Activated effector memory CD4-positive, alpha-beta T cell treated with Interleukin-2 at 50 U/mL for 16 hours (primary cell): ENCODE data around the gene ISCU.

ENCODE experiments used
- DNase-seq: peaks from one replicate; pipeline ENCODE4 v3.0.0-alpha.2; 2020

Gene ISCU

GRCh38 chr12:108562348-108563135 is at the start of gene ISCU:
Gene ISCU, plus strand, starts transcription at chr12:108562596. Its CDS starts 27 bp downstream, at chr12:108562623.
- peak; percentile 98 for DNase-seq

DNA sequence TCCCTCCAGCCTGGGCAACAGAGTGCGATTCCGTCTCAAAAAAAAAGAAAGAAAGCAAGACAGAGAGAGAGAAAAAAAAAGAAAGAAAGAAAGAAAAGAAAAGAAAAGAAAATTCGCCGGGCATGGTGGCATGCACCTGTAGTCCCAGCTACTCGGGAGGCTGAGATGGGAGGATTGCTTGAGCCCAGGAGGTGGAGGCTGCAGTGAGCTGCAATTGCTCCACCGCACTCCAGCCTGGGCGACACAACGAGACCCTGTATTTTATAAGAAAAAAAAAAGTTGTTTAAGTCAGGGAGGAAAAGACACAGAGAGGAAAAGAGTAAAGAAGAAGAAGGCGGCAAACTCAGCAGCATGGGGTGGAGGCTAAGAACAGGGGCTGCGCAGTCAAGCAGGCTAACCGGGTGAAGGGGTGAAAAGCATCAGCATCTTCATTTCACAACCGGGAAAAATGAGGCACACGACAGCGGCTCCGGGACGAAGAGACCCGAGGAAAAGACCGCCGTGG is 47.9 kb upstream of the ISCU start:
- no peak for DNase-seq

DNA sequence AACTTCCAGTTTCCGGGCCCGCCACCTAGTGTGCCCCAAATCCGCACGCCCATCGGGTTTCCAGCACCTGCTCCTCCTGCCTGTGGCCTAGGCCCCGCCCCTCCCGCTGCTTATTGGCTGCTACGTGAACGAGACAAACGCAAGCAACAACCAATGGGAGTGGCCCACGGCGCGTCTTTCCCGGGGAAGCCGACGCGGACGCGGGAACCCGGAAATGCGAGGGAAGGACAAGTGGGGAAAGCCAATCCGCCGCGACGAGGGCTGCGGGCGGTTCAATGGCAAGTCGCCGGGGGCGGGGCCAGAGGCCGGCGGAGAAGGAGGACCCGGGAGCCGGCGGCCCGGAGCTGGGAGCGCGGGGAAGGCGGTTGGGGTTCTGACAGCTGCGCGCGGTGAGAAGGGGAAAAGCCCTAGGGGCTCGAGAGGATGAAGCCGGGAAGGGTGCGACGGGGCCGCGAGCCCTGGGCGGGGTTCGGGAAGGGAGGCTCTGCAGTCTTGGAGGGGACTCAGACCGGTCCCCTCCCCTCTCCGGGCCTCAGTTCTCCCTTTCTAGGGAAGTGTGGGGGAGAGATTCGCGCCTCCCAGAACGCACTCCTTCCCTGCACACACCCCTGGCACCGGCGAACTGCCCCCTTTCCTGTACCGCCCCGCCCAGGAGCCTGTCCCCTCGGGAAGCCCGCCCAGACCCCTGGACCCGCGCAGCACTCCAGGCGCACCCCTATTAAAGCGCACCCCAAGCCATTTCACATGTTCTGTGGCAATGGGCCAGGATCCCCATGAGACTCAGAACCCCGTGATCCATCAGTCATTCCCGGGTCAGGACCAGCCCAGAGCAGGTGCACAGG is 47.2 kb upstream of the ISCU start, which contains the start of gene FICD:
FICD (plus strand) TSS at position 305 of the 842 bp plus-strand sequence. CDS start 1,696 bp downstream, outside the sequence.
- peak; percentile 99 for DNase-seq

DNA sequence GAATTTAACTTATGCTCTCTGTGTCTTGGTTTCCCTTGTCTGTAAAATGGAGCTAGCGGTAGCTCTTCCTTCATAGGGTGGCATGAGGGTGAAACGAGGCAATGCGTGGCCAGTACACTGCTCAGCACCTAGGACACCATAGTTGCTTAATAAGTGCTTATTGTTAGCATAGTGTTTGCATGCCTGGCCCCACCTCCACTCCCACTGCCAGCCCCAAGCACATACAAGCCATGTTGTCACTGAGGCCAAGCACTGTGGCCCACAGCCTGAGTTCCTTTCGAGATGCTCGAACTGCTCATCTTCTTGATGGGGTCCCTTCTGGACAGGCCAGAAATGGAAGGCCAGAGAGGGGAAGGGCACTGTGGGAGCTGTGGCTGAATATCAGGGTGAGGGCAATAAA is 46.5 kb upstream of the ISCU start:
- no peak for DNase-seq

- DNase-seq = no peak
Measured at GRCh38 chr12:108516511-108517275, 45.7 kb upstream of the ISCU start.

DNA sequence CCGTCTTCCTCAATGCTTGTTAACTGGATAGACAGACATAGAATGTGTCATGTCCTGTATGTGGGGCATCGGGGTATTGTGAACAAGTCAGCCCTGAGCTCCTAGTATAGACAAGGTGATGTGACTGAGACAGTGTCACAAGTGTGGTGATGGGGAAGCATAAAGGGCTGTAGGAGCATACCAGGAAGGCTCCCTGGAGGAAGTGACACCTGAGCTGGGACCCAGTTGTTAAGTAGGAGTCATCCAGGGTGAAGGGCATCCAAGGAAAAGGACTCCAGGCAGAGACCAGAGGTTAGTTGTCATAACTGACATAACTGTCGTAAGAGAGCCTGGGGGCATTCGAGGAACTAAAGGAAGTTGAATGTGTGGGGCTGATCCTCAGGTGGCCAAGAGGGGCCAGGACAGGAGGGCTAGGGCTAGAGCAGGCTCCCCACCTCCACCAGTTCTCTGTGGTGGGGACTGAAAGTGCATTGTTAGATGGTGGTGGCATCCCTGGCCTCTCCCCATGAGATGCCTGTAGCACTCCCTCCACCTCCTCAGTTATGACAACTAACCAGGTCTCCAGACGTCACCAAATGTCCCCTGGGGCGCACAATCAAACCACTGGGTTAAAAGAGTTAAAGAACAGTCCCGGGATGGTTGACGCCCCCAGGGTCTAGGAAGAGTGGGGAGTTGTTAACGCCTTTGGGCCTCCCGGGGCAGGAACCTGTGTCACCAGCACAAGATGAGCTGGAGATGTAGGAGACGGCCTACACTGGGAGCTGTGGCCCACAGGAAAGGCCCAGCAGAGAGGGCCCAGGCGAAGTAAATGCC is 44.9 kb upstream of the ISCU start:
- DNase-seq = no peak

- no peak for DNase-seq
Measured at GRCh38 chr12:108518101-108518715, 44.2 kb upstream of the ISCU start.

DNA sequence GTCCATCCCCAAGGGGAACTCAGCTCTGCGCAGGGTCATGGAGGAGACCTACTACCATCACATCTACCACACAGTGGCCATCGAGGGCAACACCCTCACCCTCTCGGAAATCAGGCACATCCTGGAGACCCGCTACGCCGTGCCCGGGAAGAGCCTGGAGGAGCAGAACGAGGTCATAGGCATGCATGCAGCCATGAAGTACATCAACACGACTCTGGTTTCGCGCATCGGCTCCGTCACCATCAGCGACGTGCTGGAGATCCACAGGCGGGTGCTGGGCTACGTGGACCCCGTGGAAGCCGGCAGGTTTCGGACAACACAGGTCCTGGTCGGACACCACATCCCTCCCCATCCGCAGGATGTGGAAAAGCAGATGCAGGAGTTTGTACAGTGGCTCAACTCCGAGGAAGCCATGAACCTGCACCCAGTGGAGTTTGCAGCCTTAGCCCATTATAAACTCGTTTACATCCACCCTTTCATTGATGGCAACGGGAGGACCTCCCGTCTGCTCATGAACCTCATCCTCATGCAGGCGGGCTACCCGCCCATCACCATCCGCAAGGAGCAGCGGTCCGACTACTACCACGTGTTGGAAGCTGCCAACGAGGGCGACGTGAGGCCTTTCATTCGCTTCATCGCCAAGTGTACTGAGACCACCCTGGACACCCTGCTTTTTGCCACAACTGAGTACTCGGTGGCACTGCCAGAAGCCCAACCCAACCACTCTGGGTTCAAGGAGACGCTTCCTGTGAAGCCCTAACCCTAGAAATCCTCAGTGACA is 43.5 kb upstream of the ISCU start:
- DNase-seq = no peak

GRCh38 chr12:108519558-108519957 is 42.8 kb upstream of the ISCU start:
- DNase-seq = no peak

DNA sequence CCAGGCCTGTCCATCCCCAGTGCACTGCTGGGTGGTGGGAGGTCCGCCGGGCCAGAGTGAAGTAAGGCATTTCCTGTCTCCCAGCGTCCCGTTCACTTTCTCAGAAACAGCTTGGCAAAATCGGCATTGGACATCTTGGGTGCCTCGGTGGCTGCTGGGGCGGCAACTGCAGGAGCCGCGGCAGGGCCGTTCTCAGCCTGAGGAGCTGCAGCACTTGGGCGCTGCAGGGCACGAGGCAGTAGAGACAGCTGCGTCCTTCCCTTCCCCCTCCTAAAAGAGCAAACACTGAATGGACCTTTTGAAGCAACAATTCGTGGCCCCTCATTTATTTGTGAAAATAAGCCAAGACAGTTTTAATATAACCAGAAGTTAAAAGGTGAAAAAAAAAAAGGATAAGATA is 39.0 kb upstream of the ISCU start:
- no peak for DNase-seq

DNA sequence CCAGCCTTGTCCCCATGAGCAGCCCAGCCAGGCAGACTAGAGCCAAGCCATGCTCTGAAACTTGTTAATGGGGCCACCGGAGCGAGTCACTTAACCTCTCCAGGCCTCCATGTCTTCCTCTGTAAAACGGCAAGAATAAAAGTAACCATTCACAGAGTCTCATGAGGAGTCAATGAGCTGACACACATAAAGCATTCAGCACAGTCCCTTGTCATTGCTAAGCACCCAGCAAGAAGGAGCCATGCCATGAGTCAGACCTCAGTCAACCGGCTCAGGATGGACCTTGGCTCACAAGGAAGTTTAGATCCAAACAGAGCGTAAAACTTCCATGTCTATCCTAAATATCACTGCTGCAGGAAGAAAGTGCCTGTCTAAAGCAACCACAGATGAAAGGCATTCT is 36.7 kb upstream of the ISCU start:
- DNase-seq = no peak

DNA sequence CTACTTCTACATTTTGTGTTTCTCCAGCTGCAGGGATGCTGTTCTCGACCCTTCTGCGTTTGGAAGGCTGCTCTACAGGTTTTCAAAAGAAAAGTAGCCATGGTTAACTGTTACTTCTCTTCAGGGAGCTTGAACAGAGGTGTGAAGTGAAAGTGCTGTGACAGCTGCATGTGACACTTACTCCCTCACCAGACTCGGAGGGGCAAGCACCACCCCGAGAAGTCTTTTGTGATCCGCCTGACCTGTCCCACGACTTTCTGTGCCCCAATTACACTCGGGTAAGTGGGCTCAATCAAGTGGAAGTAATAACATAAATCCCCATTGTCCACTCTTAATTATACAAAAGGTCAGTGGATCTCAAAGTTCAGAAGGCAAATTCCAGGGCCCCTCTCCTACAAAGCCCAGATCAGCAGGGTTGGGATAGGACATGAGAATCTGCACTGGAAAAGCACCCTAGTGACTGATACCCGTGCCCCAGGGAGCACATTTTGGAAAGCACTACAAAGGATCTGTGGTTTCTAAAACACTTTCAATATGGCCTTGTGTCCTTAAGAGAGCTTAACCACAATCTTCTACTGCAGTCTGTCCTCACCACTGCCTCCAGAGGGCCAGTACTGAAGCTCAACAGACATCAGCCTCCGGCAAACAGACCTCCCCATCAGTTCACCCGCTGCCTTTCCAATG is 35.8 kb upstream of the ISCU start:
- DNase-seq = no peak

DNA sequence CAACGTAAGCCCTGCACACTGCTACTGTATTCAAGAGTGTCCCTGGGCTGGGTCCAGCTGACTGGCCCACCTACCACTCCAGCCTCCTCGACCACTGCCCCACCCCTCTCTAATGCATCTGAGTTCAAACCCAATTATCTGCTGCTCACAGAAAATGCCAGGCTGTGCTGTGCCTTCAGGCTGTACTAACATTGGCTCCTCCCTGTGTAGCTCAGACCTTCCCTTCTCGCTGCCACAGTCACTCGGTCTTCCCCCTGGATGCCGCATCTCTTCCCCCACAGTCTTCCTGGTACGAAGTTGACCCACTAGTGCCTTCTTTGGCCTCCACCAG is 35.3 kb upstream of the ISCU start:
- DNase-seq = no peak

- no peak for DNase-seq
Measured at GRCh38 chr12:108530161-108530560, 32.2 kb upstream of the ISCU start.

DNA sequence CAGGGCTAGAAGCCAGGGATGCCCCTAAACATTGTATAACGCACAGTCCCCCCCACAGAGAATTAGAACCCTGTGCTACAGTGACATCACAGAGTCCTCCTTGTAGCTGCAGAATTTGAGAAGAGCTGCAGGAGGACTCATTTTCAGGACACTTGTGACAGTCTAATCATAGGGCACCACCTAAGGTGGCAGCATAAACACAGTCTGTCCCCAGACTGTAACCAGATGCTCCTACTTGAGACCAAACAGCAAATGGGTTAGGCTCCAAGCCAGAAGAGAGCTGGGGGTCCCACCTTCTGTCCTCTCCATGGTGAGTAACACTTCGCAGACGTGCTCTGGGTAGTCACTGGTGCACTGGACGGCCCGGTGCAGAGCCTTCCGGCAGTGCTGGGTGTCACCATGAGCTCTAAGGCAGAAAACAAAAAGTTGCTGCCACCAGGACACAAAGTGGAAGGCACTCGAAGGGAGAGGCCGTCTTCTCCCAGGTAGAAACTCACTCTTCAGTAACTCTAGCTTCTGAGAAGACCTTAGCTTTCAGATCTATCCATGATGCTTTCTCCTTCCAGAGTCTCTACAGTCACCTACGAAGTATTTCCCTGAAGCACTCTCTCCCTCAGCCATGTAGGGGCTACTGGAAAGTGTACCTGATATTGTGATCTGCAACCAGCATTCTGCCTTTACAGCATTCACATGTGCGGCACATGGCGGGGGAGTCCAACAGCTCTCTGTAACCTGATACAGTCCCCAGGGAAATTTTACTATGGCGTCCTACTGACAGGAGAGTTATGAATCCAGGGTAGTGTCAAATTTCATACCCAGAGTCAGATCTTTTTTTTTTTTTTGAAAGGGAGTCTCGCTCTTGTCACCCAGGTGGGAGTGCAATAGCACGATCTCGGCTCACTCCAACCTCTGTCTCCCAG is 30.2 kb upstream of the ISCU start:
- DNase-seq = no peak

- DNase-seq = no peak
Measured at GRCh38 chr12:108538146-108538545, 24.2 kb upstream of the ISCU start.

DNA sequence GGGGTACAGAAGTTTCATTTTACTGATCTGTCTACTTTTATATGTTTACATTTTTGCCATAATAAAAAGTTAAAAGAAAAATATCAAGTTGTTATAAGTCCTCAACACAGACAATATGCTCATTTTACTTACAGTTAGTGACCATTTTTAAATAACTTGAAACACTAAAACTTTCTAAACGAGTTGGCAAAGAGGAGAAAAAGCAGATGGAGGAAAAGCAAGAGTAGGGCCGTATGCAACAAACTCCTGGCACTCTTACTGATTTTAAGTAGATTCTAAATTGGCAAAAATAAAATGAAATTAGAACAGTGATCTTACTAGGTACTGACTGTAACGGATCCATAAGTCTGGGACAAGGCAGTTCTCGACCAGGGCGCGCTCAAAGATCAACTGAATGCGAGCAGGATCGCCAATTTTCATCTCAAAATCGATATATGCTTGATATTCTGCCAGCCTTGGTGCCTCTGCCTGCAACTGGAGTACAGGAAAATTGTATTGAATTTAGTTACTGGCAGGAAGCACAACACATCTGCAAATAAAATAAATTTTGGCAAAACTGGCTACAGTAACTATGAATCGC is 23.7 kb upstream of the ISCU start:
- DNase-seq = no peak

GRCh38 chr12:108542320-108542719 is 20.1 kb upstream of the ISCU start:
- DNase-seq = no peak

GRCh38 chr12:108543652-108544051 is 18.7 kb upstream of the ISCU start:
- no peak for DNase-seq
